ENCODE measurements around the gene ZNF880. TPM values are rescaled to one million over a fixed set of nuclear protein-coding genes. Genes with fewer than 3 reads are reported as not detected.
A peak's percentile ranks its signal among the peaks of the same experiment; 100 is the strongest.

ZNF880 gene
- total RNA-seq, 2 experiments from 2014 or later, result 27.6 to 33.8 TPM

- ATAC-seq (ENCODE audit: poor library complexity), result peak; percentile 70
- Mint-ChIP-seq H3K27me3 (no peaks in the 10 kb centered on the region), H3K4me3 (no peak overlapping the region), H3K27ac (no peak overlapping the region), H3K36me3 (ENCODE audit: low read depth) (peaks cover 33% of the 10 kb centered on the region), H3K9me3 (peaks cover 4% of the 10 kb centered on the region), H3K4me1 (ENCODE audit: low read depth) (peaks cover 4% of the 10 kb centered on the region)
- H3K4me1 ChIP-seq (ENCODE audit: insufficient read depth, low read length), result no peaks in the 10 kb centered on the region
- no peaks in the 10 kb centered on the region for H3K27me3 ChIP-seq (ENCODE audit: control insufficient read depth in 1 of 2, insufficient read depth in 2 of 2, low read length in 2 of 2)
- CTCF ChIA-PET, result no interaction called here
- intact Hi-C loops (cut with DNase I, micrococcal nuclease), result loop anchor here in 1 of 2 experiments (2.0 kb wide), 1 partner anchor 405 kb away; no protein-coding TSS in a partner anchor
- TF ChIP-seq, protein P1, sequence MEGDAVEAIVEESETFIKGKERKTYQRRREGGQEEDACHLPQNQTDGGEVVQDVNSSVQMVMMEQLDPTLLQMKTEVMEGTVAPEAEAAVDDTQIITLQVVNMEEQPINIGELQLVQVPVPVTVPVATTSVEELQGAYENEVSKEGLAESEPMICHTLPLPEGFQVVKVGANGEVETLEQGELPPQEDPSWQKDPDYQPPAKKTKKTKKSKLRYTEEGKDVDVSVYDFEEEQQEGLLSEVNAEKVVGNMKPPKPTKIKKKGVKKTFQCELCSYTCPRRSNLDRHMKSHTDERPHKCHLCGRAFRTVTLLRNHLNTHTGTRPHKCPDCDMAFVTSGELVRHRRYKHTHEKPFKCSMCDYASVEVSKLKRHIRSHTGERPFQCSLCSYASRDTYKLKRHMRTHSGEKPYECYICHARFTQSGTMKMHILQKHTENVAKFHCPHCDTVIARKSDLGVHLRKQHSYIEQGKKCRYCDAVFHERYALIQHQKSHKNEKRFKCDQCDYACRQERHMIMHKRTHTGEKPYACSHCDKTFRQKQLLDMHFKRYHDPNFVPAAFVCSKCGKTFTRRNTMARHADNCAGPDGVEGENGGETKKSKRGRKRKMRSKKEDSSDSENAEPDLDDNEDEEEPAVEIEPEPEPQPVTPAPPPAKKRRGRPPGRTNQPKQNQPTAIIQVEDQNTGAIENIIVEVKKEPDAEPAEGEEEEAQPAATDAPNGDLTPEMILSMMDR (IDR thresholded peaks at IDR 0.05), result peak; percentile 63
- DNase-seq, result peak; percentile 9 to 76 (median 32)
- H3K4me3 ChIP-seq (ENCODE audit: low read length), result no peak overlapping the region
- POLR2A ChIA-PET, result no interaction called here
- H3K36me3 ChIP-seq (ENCODE audit: insufficient read depth, low read length), result no peaks in the 10 kb centered on the region
- peaks cover 0 to 32% of the 10 kb centered on the region in 2 experiments for H3K9me3 ChIP-seq (ENCODE audit: control insufficient read depth in 1 of 2, insufficient read depth in 1 of 2, low read length in 2 of 2)
- H3K27ac ChIP-seq (ENCODE audit: low read depth in 1 of 2, low read length in 2 of 2), result no peak overlapping the region
Observed at GRCh38 chr19:52343548-52343947, 26.2 kb upstream of the ZNF880 start.

DNA sequence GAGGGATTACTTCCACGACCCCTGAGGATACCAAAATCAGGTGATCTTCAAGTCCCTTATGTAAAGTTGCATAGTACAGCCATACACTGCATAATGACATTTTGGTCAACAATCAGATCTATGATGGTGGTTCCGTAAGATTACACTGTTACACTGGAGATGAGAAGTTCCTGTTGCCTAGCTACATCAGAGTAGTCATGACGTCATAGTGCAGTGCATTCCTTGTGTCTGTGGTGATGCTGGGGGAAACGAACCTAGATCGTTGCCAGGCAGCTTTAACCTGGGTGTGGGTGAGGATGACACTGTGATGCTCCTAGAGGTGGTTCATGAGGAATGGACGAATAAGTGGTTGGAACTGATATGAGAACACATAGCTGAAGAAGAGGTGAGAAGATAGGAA lies 24.6 kb upstream of the ZNF880 start:
- no peak overlapping the region for H3K27ac Mint-ChIP-seq

GRCh38 chr19:52351512-52351911 lies 18.2 kb upstream of the ZNF880 start:
- Mint-ChIP-seq H3K4me1 (ENCODE audit: low read depth) (no peaks in the 10 kb centered on the region), H3K27me3 (no peaks in the 10 kb centered on the region), H3K4me3 (no peak overlapping the region), H3K36me3 (ENCODE audit: low read depth) (peaks cover 85% of the 10 kb centered on the region), H3K27ac (no peak overlapping the region), H3K9me3 (peaks cover 18% of the 10 kb centered on the region)
- ATAC-seq (ENCODE audit: poor library complexity) (no peak), DNase-seq (no peak)
- TF ChIP-seq, protein P1 (IDR thresholded peaks at IDR 0.05), result no peak
- CTCF ChIA-PET, result no interaction called here
- Histone ChIP-seq H3K36me3 (ENCODE audit: insufficient read depth, low read length) (no peaks in the 10 kb centered on the region), H3K27ac (ENCODE audit: low read depth in 1 of 2, low read length in 2 of 2) (no peak overlapping the region), H3K9me3 (ENCODE audit: control insufficient read depth in 1 of 2, insufficient read depth in 1 of 2, low read length in 2 of 2) (peaks cover 34 to 57% of the 10 kb centered on the region in 2 experiments), H3K27me3 (ENCODE audit: control insufficient read depth in 1 of 2, insufficient read depth in 2 of 2, low read length in 2 of 2) (no peaks in the 10 kb centered on the region), H3K4me1 (ENCODE audit: insufficient read depth, low read length) (no peaks in the 10 kb centered on the region), H3K4me3 (ENCODE audit: low read length) (no peak overlapping the region)
- intact Hi-C loops (cut with DNase I, micrococcal nuclease), result no loop called here
- POLR2A ChIA-PET, result no interaction called here

More for the DNA sequence above, 24.6 kb upstream of the ZNF880 start:
- no peak overlapping the region for H3K27ac ChIP-seq (ENCODE audit: low read depth in 1 of 2, low read length in 2 of 2)
- DNase-seq (no peak), ATAC-seq (ENCODE audit: poor library complexity) (no peak)
- H3K4me3 ChIP-seq (ENCODE audit: low read length), result no peak overlapping the region
- H3K27me3 ChIP-seq (ENCODE audit: control insufficient read depth in 1 of 2, insufficient read depth in 2 of 2, low read length in 2 of 2), result no peaks in the 10 kb centered on the region
- intact Hi-C loops (cut with DNase I, micrococcal nuclease), result no loop called here
- H3K9me3 ChIP-seq (ENCODE audit: control insufficient read depth in 1 of 2, insufficient read depth in 1 of 2, low read length in 2 of 2), result peaks cover 0 to 34% of the 10 kb centered on the region in 2 experiments
- ChIA-PET POLR2A (no interaction called here), CTCF (no interaction called here)
- no peaks in the 10 kb centered on the region for H3K4me1 ChIP-seq (ENCODE audit: insufficient read depth, low read length)
- peaks cover 1% of the 10 kb centered on the region for H3K9me3 Mint-ChIP-seq
- no peak overlapping the region for H3K4me3 Mint-ChIP-seq
- H3K36me3 ChIP-seq (ENCODE audit: insufficient read depth, low read length), result no peaks in the 10 kb centered on the region
- H3K4me1 Mint-ChIP-seq (ENCODE audit: low read depth), result peaks cover 4% of the 10 kb centered on the region
- H3K36me3 Mint-ChIP-seq (ENCODE audit: low read depth), result peaks cover 43% of the 10 kb centered on the region
- H3K27me3 Mint-ChIP-seq, result no peaks in the 10 kb centered on the region
- TF ChIP-seq, protein P1 (IDR thresholded peaks at IDR 0.05), result no peak
